Measurements from ENCODE around the gene RALB.

DNA sequence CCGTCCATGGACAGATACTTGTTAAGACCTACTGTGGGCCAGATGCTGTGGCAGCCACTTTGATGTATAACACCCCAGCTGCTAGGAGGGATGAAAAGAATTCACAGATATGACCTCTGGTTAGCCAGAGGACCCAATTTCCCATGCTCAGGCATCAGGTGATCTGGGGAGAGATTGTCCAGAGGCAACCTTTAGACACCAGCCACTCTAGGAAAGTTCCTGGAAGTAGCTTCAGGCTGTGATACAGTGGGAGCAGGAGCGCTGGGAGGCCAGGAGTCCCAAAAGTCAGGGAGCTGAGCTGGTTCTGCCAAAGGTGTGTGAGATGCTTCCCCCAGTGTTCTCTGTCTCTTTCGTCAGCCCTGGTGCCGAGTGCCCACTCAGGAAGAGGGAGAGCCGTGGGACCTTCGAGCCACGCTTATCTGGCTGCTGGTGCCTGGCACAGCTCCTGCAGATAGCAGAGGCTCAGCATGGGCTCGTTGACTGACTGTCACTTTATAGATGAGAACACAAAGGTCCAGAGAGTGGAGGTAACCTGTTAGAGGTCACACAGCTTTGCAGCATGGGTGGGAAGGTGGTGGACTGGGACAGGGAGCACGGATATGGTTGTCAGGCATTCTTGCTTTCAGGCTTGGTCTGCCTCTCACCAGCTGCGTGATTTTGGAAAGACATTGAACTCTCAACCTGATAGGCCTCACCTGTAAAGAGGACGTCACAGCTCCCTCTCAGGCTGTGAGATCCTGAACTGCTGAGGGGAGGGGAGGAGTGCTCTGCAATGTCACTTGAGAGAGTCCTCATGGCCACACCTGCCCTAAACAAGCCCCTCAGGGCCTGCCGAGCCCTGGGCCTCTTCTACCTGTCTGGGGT lies 7.8 kb upstream of the RALB start:
- TF ChIP-seq, protein P1, sequence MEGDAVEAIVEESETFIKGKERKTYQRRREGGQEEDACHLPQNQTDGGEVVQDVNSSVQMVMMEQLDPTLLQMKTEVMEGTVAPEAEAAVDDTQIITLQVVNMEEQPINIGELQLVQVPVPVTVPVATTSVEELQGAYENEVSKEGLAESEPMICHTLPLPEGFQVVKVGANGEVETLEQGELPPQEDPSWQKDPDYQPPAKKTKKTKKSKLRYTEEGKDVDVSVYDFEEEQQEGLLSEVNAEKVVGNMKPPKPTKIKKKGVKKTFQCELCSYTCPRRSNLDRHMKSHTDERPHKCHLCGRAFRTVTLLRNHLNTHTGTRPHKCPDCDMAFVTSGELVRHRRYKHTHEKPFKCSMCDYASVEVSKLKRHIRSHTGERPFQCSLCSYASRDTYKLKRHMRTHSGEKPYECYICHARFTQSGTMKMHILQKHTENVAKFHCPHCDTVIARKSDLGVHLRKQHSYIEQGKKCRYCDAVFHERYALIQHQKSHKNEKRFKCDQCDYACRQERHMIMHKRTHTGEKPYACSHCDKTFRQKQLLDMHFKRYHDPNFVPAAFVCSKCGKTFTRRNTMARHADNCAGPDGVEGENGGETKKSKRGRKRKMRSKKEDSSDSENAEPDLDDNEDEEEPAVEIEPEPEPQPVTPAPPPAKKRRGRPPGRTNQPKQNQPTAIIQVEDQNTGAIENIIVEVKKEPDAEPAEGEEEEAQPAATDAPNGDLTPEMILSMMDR (IDR thresholded peaks at IDR 0.05; ENCODE audit: low read depth, low read length), result no peak
- no peak for TF ChIP-seq EZH2phosphoT487 (IDR thresholded peaks at IDR 0.05; ENCODE audit: low read depth)
